ENCODE results near the gene MAN1B1. TPM values are rescaled to one million over a fixed set of nuclear protein-coding genes. Genes with fewer than 3 reads are reported as not detected.

The MAN1B1 gene
- total and polyA plus RNA-seq, 2 of the 8 experiments (the other 6 are each of a cell fraction or from before 2014, with no cell fraction given), result 33.7 to 36.3 TPM

GRCh38 chr9:137051145-137051724, 35.5 kb upstream of the MAN1B1 start (continued):
- no peak for TF ChIP-seq ASH2L (IDR thresholded peaks at IDR 0.05; ENCODE audit: low read length)
- no peak for TF ChIP-seq POU5F1 (IDR thresholded peaks at IDR 0.05; ENCODE audit: low read depth, low read length)
- no peak for TF ChIP-seq CTCF (IDR thresholded peaks at IDR 0.05; ENCODE audit: control extremely low read depth in 1 of 3, insufficient read depth in 1 of 3, low read depth in 1 of 3, low read length in 3 of 3)
- TF ChIP-seq RNF2 (IDR thresholded peaks at IDR 0.05; ENCODE audit: borderline replicate concordance, low read depth, low read length, missing control alignments, poor library complexity, severe bottlenecking), result no peak
- TF ChIP-seq, protein P1, sequence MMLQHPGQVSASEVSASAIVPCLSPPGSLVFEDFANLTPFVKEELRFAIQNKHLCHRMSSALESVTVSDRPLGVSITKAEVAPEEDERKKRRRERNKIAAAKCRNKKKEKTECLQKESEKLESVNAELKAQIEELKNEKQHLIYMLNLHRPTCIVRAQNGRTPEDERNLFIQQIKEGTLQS (IDR thresholded peaks at IDR 0.05; ENCODE audit: insufficient read depth, low read depth, low read length), result no peak
- TF ChIP-seq, protein P2, sequence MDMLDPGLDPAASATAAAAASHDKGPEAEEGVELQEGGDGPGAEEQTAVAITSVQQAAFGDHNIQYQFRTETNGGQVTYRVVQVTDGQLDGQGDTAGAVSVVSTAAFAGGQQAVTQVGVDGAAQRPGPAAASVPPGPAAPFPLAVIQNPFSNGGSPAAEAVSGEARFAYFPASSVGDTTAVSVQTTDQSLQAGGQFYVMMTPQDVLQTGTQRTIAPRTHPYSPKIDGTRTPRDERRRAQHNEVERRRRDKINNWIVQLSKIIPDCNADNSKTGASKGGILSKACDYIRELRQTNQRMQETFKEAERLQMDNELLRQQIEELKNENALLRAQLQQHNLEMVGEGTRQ (IDR thresholded peaks at IDR 0.05; ENCODE audit: low read length), result no peak
